Nephron progenitor cell (in vitro differentiated cells): Measurements from ENCODE around the gene CPOX.

Source experiments
- DNase-seq: peaks from one replicate; pipeline ENCODE4 v3.0.0; 2021
- H3K27ac Mint-ChIP-seq: 2 replicates; pipeline ENCODE4 v1.8.0; 2021; ENCODE audit warnings: mild to moderate bottlenecking, moderate library complexity, mixed read lengths
- H3K27me3 Mint-ChIP-seq: 2 replicates; pipeline ENCODE4 v1.8.0; 2021; ENCODE audit warnings: mild to moderate bottlenecking, low read depth, mixed read lengths; ENCODE audit not compliant: poor library complexity
- H3K36me3 Mint-ChIP-seq: 2 replicates; pipeline ENCODE4 v1.8.0; 2021; ENCODE audit warnings: low read depth, mixed read lengths
- H3K4me1 Mint-ChIP-seq: 2 replicates; pipeline ENCODE4 v1.8.0; 2021; ENCODE audit warnings: mixed read lengths
- H3K4me3 Mint-ChIP-seq: 2 replicates; pipeline ENCODE4 v1.8.0; 2021; ENCODE audit warnings: mild to moderate bottlenecking, moderate library complexity, mixed read lengths
- H3K9me3 Mint-ChIP-seq: 2 replicates; pipeline ENCODE4 v1.8.0; 2021; ENCODE audit warnings: mild to moderate bottlenecking, moderate library complexity, mixed read lengths
- TF ChIP-seq, protein P1 (sequence below): fragments of 200-600 bp; sonication (generic); IDR thresholded peaks from 2 replicates; pipeline ENCODE4 v1.5.0; 2021; ENCODE audit warnings: antibody characterized with exemption

The CPOX gene

GRCh38 chr3:98623572-98624280, 30.3 kb upstream of the CPOX start:
- TF ChIP-seq, protein P1, sequence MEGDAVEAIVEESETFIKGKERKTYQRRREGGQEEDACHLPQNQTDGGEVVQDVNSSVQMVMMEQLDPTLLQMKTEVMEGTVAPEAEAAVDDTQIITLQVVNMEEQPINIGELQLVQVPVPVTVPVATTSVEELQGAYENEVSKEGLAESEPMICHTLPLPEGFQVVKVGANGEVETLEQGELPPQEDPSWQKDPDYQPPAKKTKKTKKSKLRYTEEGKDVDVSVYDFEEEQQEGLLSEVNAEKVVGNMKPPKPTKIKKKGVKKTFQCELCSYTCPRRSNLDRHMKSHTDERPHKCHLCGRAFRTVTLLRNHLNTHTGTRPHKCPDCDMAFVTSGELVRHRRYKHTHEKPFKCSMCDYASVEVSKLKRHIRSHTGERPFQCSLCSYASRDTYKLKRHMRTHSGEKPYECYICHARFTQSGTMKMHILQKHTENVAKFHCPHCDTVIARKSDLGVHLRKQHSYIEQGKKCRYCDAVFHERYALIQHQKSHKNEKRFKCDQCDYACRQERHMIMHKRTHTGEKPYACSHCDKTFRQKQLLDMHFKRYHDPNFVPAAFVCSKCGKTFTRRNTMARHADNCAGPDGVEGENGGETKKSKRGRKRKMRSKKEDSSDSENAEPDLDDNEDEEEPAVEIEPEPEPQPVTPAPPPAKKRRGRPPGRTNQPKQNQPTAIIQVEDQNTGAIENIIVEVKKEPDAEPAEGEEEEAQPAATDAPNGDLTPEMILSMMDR: no peak
- Mint-ChIP-seq H3K36me3 (no peaks in the 10 kb centered on the region), H3K4me1 (no peaks in the 10 kb centered on the region), H3K27me3 (peaks cover 3% of the 10 kb centered on the region), H3K27ac (no peak overlapping the region), H3K9me3 (no peaks in the 10 kb centered on the region), H3K4me3 (no peak overlapping the region)
- DNase-seq: no peak

DNA sequence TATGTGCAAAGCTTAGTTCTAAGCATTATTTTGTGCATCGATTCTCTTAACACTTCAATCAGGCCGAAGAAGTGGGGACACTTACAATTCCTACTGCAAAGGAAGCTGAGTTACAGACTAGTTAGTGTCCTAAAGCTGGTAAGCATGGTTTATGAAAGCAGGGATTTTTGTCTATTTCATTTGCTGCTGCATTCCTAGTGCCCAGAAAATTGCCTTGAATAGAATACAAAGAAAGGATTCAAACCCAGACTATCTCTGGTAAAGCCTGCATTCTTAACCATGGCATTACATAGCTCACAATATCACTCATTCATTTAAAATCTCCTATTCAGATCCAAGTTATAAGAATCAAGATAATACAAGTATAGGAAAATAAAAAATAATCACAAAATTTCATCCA, 24.4 kb upstream of the CPOX start:
- no peaks in the 10 kb centered on the region for H3K4me1 Mint-ChIP-seq
- DNase-seq: no peak
- H3K27ac Mint-ChIP-seq: no peak overlapping the region
- H3K36me3 Mint-ChIP-seq: no peaks in the 10 kb centered on the region
- no peak overlapping the region for H3K4me3 Mint-ChIP-seq
- H3K9me3 Mint-ChIP-seq: peaks cover 1% of the 10 kb centered on the region
- peaks cover 7% of the 10 kb centered on the region for H3K27me3 Mint-ChIP-seq
- TF ChIP-seq, protein P1: no peak

DNA sequence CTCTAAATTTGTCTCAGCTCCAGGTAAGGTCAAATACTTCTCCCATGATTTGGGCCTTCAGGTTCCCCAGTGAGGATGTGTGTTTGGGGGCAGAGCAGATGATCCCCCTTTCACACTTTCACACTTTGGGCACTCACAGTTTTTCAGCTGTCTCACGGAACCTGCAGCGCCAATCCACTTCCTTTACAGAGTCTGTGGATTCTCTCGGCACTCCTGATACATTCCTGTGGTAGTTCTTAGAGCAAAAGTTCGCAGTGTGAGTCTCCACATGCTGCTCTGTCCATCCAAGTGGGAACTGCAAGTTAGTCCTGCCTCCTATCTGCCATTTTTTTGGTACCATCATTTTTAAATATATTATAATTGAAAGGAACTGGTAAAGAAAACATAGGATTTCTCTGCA, 20.2 kb upstream of the CPOX start:
- Mint-ChIP-seq H3K27ac (no peak overlapping the region), H3K9me3 (peaks cover 16% of the 10 kb centered on the region), H3K27me3 (peaks cover 3% of the 10 kb centered on the region), H3K4me1 (no peaks in the 10 kb centered on the region), H3K4me3 (no peak overlapping the region), H3K36me3 (peaks cover 4% of the 10 kb centered on the region)
- TF ChIP-seq, protein P1: no peak
- DNase-seq: no peak

DNA sequence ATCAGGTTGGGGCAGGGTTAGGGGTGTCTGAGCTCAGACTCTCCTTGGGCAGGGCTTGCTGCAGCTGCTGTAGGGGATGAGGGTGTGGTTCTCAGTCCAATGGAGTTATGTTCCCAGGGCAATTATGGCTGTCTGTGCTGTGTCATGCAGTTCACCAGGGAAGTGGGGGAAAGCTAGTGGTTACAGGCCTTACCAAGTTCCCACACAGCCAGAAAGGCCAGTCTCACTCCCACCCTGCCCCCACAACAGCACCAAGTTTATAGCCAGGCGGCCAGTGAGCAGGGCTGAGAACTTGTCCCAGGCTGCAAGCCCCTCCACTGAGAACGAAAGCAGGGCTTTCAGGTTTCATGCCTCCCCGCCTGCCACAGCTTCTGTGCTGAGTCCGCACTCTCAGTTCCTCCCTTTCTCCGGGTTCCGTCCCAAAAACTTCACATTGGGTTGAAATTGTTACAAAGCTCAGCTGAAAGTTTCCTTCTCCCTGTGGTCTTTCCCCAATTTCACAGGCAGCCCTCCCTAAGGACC, 19.6 kb upstream of the CPOX start:
- no peak for DNase-seq
- no peak overlapping the region for H3K4me3 Mint-ChIP-seq
- H3K36me3 Mint-ChIP-seq: peaks cover 4% of the 10 kb centered on the region
- H3K27ac Mint-ChIP-seq: peak overlapping the region; percentile 73
- TF ChIP-seq, protein P1: no peak
- no peaks in the 10 kb centered on the region for H3K27me3 Mint-ChIP-seq
- H3K4me1 Mint-ChIP-seq: no peaks in the 10 kb centered on the region
- peaks cover 16% of the 10 kb centered on the region for H3K9me3 Mint-ChIP-seq

- DNase-seq: no peak
- Mint-ChIP-seq H3K27ac (peak overlapping the region; percentile 65), H3K4me1 (no peaks in the 10 kb centered on the region), H3K36me3 (peaks cover 4% of the 10 kb centered on the region), H3K9me3 (peaks cover 16% of the 10 kb centered on the region), H3K4me3 (no peak overlapping the region), H3K27me3 (peaks cover under 1% of the 10 kb centered on the region)
- TF ChIP-seq, protein P1: no peak
These were observed 19.2 kb upstream of the CPOX start for GRCh38 chr3:98612587-98612986.

- Mint-ChIP-seq H3K4me3 (no peak overlapping the region), H3K4me1 (no peaks in the 10 kb centered on the region)
- DNase-seq: no peak
These were observed 14.6 kb upstream of the CPOX start for GRCh38 chr3:98608029-98608428.

More at GRCh38 chr3:98608029-98608428, 14.6 kb upstream of the CPOX start:
- peaks cover 4% of the 10 kb centered on the region for H3K36me3 Mint-ChIP-seq
- no peak overlapping the region for H3K27ac Mint-ChIP-seq
- peaks cover 3% of the 10 kb centered on the region for H3K27me3 Mint-ChIP-seq
- peaks cover 22% of the 10 kb centered on the region for H3K9me3 Mint-ChIP-seq
- TF ChIP-seq, protein P1: no peak
